Measurements from ENCODE around the gene KRTAP2-4.
"Not testable (repeated sequence)": the region's sequence is repeated elsewhere in the genome, so short reads cannot be mapped to it uniquely, and the experiment has no call there.

The KRTAP2-4 gene

DNA sequence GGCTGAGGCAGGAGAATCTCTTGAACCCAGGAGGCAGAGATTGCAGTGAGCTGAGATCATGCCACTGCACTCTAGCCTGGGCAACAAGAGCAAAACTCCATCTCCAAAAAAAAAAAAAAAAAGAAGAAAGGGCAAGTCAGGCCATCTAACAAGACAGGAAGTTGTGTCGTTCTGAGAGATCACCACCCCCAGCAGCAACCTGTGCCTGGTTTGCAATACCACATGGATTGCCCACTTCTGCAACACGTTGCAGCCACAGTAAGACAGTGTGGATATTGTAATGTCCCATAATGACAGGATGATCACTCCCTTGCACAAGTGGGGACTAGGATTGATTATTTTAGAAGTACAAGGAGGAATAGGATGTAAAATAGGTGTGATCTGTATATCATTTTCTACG, 3.4 kb upstream of the KRTAP2-4 start:
- 85% methylated on average over 2 of the region's 3 CpGs for WGBS
- H3K27me3 ChIP-seq (ENCODE audit: control insufficient read depth in 1 of 2, insufficient read depth in 1 of 2, low read length in 2 of 2): no peaks in the 10 kb centered on the region
- H2BK5ac ChIP-seq (ENCODE audit: low read depth, low read length, poor library complexity, severe bottlenecking): no peak overlapping the region
- H3K4me3 ChIP-seq (ENCODE audit: insufficient read depth in 1 of 2, low read depth in 1 of 2, low read length in 2 of 2): no peak overlapping the region
- no peak overlapping the region for H2AFZ ChIP-seq (ENCODE audit: low read depth, low read length)
- H3K14ac ChIP-seq (ENCODE audit: low read length in 2 of 2): no peak overlapping the region
- H2BK12ac ChIP-seq (ENCODE audit: low read length in 2 of 2): no peak overlapping the region
- no peak overlapping the region for H3K9ac ChIP-seq (ENCODE audit: low read length)
- no peaks in the 10 kb centered on the region for H3K36me3 ChIP-seq (ENCODE audit: control insufficient read depth in 1 of 2, insufficient read depth in 2 of 2, low read depth in 1 of 2, low read length in 2 of 2)
- no peak for DNase-seq
- no peak overlapping the region for H3K4me2 ChIP-seq (ENCODE audit: low read length, poor library complexity, severe bottlenecking)
- H4K91ac ChIP-seq (ENCODE audit: low read length): no peak overlapping the region
- H2BK120ac ChIP-seq (ENCODE audit: low read depth, low read length): no peak overlapping the region
- H3K4me1 ChIP-seq (ENCODE audit: control insufficient read depth, insufficient read depth, low read depth, low read length): peaks cover 5% of the 10 kb centered on the region
- no peak overlapping the region for H3K18ac ChIP-seq (ENCODE audit: low read depth in 1 of 2, low read length in 2 of 2)
- H3K27ac ChIP-seq (ENCODE audit: low read length, poor library complexity, severe bottlenecking): no peak overlapping the region
- no peak overlapping the region for H3K4ac ChIP-seq (ENCODE audit: low read depth in 1 of 2, low read length in 2 of 2)
- no peak overlapping the region for H2AK5ac ChIP-seq (ENCODE audit: low read length, severe bottlenecking)
- no peak overlapping the region for H3K23ac ChIP-seq (ENCODE audit: low read length in 2 of 2)
- no peaks in the 10 kb centered on the region for H3K9me3 ChIP-seq (ENCODE audit: control insufficient read depth, low read length)
- no peaks in the 10 kb centered on the region for H3K79me1 ChIP-seq (replicated peaks; ENCODE audit: low read length, poor library complexity, severe bottlenecking)
- no peak overlapping the region for H4K8ac ChIP-seq (ENCODE audit: low read length)
- H2BK15ac ChIP-seq (ENCODE audit: low read depth, poor library complexity, severe bottlenecking): no peak overlapping the region

GRCh38 chr17:41067281-41067680, 1.6 kb upstream of the KRTAP2-4 start:
- no peak overlapping the region for H3K9ac ChIP-seq (ENCODE audit: low read length)
- peaks cover 5% of the 10 kb centered on the region for H3K4me1 ChIP-seq (ENCODE audit: control insufficient read depth, insufficient read depth, low read depth, low read length)
- H2BK5ac ChIP-seq (ENCODE audit: low read depth, low read length, poor library complexity, severe bottlenecking): no peak overlapping the region
- no peak overlapping the region for H2BK120ac ChIP-seq (ENCODE audit: low read depth, low read length)
- DNase-seq: no peak
- H3K36me3 ChIP-seq (ENCODE audit: control insufficient read depth in 1 of 2, insufficient read depth in 2 of 2, low read depth in 1 of 2, low read length in 2 of 2): no peaks in the 10 kb centered on the region
- no peak overlapping the region for H3K18ac ChIP-seq (ENCODE audit: low read depth in 1 of 2, low read length in 2 of 2)
- H3K4me3 ChIP-seq (ENCODE audit: insufficient read depth in 1 of 2, low read depth in 1 of 2, low read length in 2 of 2): no peak overlapping the region
- H3K27ac ChIP-seq (ENCODE audit: low read length, poor library complexity, severe bottlenecking): no peak overlapping the region
- H2BK15ac ChIP-seq (ENCODE audit: low read depth, poor library complexity, severe bottlenecking): no peak overlapping the region
- H4K8ac ChIP-seq (ENCODE audit: low read length): no peak overlapping the region
- H3K4ac ChIP-seq (ENCODE audit: low read depth in 1 of 2, low read length in 2 of 2): no peak overlapping the region
- H3K23ac ChIP-seq (ENCODE audit: low read length in 2 of 2): no peak overlapping the region
- no peak overlapping the region for H2AFZ ChIP-seq (ENCODE audit: low read depth, low read length)
- no peak overlapping the region for H2BK12ac ChIP-seq (ENCODE audit: low read length in 2 of 2)
- H4K91ac ChIP-seq (ENCODE audit: low read length): no peak overlapping the region
- no peak overlapping the region for H3K14ac ChIP-seq (ENCODE audit: low read length in 2 of 2)
- no peak overlapping the region for H3K4me2 ChIP-seq (ENCODE audit: low read length, poor library complexity, severe bottlenecking)
- no peaks in the 10 kb centered on the region for H3K27me3 ChIP-seq (ENCODE audit: control insufficient read depth in 1 of 2, insufficient read depth in 1 of 2, low read length in 2 of 2)
- H3K79me1 ChIP-seq (replicated peaks; ENCODE audit: low read length, poor library complexity, severe bottlenecking): no peaks in the 10 kb centered on the region
- H2AK5ac ChIP-seq (ENCODE audit: low read length, severe bottlenecking): no peak overlapping the region
- H3K9me3 ChIP-seq (ENCODE audit: control insufficient read depth, low read length): no peaks in the 10 kb centered on the region

GRCh38 chr17:41065016-41065689, 526 bp downstream of the KRTAP2-4 start:
- H2BK15ac ChIP-seq (ENCODE audit: low read depth, poor library complexity, severe bottlenecking); H3K27me3 ChIP-seq (ENCODE audit: control insufficient read depth in 1 of 2, insufficient read depth in 1 of 2, low read length in 2 of 2); H4K8ac ChIP-seq (ENCODE audit: low read length); DNase-seq; H3K4ac ChIP-seq (ENCODE audit: low read depth in 1 of 2, low read length in 2 of 2); H2BK5ac ChIP-seq (ENCODE audit: low read depth, low read length, poor library complexity, severe bottlenecking); H3K18ac ChIP-seq (ENCODE audit: low read depth in 1 of 2, low read length in 2 of 2); H3K27ac ChIP-seq (ENCODE audit: low read length, poor library complexity, severe bottlenecking); H3K36me3 ChIP-seq (ENCODE audit: control insufficient read depth in 1 of 2, insufficient read depth in 2 of 2, low read depth in 1 of 2, low read length in 2 of 2); H3K4me2 ChIP-seq (ENCODE audit: low read length, poor library complexity, severe bottlenecking); H2AK5ac ChIP-seq (ENCODE audit: low read length, severe bottlenecking); H3K9me3 ChIP-seq (ENCODE audit: control insufficient read depth, low read length); H3K23ac ChIP-seq (ENCODE audit: low read length in 2 of 2); H3K4me3 ChIP-seq (ENCODE audit: insufficient read depth in 1 of 2, low read depth in 1 of 2, low read length in 2 of 2); H2BK120ac ChIP-seq (ENCODE audit: low read depth, low read length); H2BK12ac ChIP-seq (ENCODE audit: low read length in 2 of 2); H4K91ac ChIP-seq (ENCODE audit: low read length); H3K4me1 ChIP-seq (ENCODE audit: control insufficient read depth, insufficient read depth, low read depth, low read length); H2AFZ ChIP-seq (ENCODE audit: low read depth, low read length); H3K79me1 ChIP-seq (replicated peaks; ENCODE audit: low read length, poor library complexity, severe bottlenecking); H3K9ac ChIP-seq (ENCODE audit: low read length); H3K14ac ChIP-seq (ENCODE audit: low read length in 2 of 2): not testable (repeated sequence)
- WGBS: 85% methylated on average over 5 of the region's 16 CpGs

DNA sequence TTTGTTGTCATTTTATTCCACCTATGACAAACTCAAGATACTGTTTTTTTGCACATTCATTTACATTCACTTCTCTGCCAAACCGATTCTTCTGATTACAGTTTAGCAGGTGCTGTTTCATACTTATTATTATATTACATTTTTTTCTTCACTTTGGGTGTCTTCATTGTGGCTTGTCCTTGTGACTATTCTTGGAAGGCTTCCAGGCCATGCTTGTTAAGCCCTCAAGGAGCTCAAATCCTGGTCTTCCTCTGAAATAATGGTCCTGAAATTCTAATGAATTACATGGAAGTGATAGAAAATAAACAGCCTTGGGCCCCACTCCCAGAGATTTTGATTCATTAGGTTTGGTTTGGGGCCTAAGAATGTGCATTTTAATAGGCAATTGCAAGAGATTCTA, 1.4 kb downstream of the KRTAP2-4 start:
- no peak overlapping the region for H2AK5ac ChIP-seq (ENCODE audit: low read length, severe bottlenecking)
- WGBS: no CpG with 5 or more reads among the region's 1 CpG
- H3K4me1 ChIP-seq (ENCODE audit: control insufficient read depth, insufficient read depth, low read depth, low read length): peaks cover 7% of the 10 kb centered on the region
- no peak overlapping the region for H2BK120ac ChIP-seq (ENCODE audit: low read depth, low read length)
- H3K36me3 ChIP-seq (ENCODE audit: control insufficient read depth in 1 of 2, insufficient read depth in 2 of 2, low read depth in 1 of 2, low read length in 2 of 2): no peaks in the 10 kb centered on the region
- no peak overlapping the region for H3K4ac ChIP-seq (ENCODE audit: low read depth in 1 of 2, low read length in 2 of 2)
- no peak overlapping the region for H3K27ac ChIP-seq (ENCODE audit: low read length, poor library complexity, severe bottlenecking)
- DNase-seq: no peak
- no peak overlapping the region for H3K4me3 ChIP-seq (ENCODE audit: insufficient read depth in 1 of 2, low read depth in 1 of 2, low read length in 2 of 2)
- H3K9me3 ChIP-seq (ENCODE audit: control insufficient read depth, low read length): no peaks in the 10 kb centered on the region
- H2BK12ac ChIP-seq (ENCODE audit: low read length in 2 of 2): no peak overlapping the region
- H3K18ac ChIP-seq (ENCODE audit: low read depth in 1 of 2, low read length in 2 of 2): no peak overlapping the region
- H3K27me3 ChIP-seq (ENCODE audit: control insufficient read depth in 1 of 2, insufficient read depth in 1 of 2, low read length in 2 of 2): no peaks in the 10 kb centered on the region
- H4K91ac ChIP-seq (ENCODE audit: low read length): no peak overlapping the region
- H3K14ac ChIP-seq (ENCODE audit: low read length in 2 of 2): no peak overlapping the region
- H3K23ac ChIP-seq (ENCODE audit: low read length in 2 of 2): no peak overlapping the region
- no peak overlapping the region for H4K8ac ChIP-seq (ENCODE audit: low read length)
- no peak overlapping the region for H3K9ac ChIP-seq (ENCODE audit: low read length)
- H2AFZ ChIP-seq (ENCODE audit: low read depth, low read length): no peak overlapping the region
- no peak overlapping the region for H2BK5ac ChIP-seq (ENCODE audit: low read depth, low read length, poor library complexity, severe bottlenecking)
- H3K79me1 ChIP-seq (replicated peaks; ENCODE audit: low read length, poor library complexity, severe bottlenecking): no peaks in the 10 kb centered on the region
- no peak overlapping the region for H3K4me2 ChIP-seq (ENCODE audit: low read length, poor library complexity, severe bottlenecking)
- H2BK15ac ChIP-seq (ENCODE audit: low read depth, poor library complexity, severe bottlenecking): no peak overlapping the region
